ENCODE data around the gene TMEM238.

The TMEM238 gene

GRCh38 chr19:55377356-55378131, 6.5 kb downstream of the TMEM238 start:
- no peak for DNase-seq (ENCODE audit: low read depth)

- no peak for DNase-seq (ENCODE audit: low read depth)
Measured at GRCh38 chr19:55376241-55376933, 7.7 kb downstream of the TMEM238 start, which contains the start of gene TMEM190. TMEM190 (plus strand) TSS chr19:55376826; CDS start chr19:55376854, 28 bp downstream.

- DNase-seq (ENCODE audit: low read depth), result peak; percentile 57
Measured at GRCh38 chr19:55373993-55374757, 9.9 kb downstream of the TMEM238 start.

GRCh38 chr19:55373306-55373992, 10.6 kb downstream of the TMEM238 start:
- no peak for DNase-seq (ENCODE audit: low read depth)

GRCh38 chr19:55372316-55373081, 11.6 kb downstream of the TMEM238 start:
- DNase-seq (ENCODE audit: low read depth), result no peak

- no peak for DNase-seq (ENCODE audit: low read depth)
Measured at GRCh38 chr19:55370305-55370988, 13.6 kb downstream of the TMEM238 start, which contains the start of gene IL11. IL11 (minus strand) TSS chr19:55370463; CDS start chr19:55370310, 153 bp downstream.

GRCh38 chr19:55369653-55370304, 14.3 kb downstream of the TMEM238 start:
- DNase-seq (ENCODE audit: low read depth), result no peak

GRCh38 chr19:55368701-55369563, 15.2 kb downstream of the TMEM238 start:
- DNase-seq (ENCODE audit: low read depth), result no peak

- DNase-seq (ENCODE audit: low read depth), result no peak
Measured at GRCh38 chr19:55368106-55368505, 16.0 kb downstream of the TMEM238 start.

- no peak for DNase-seq (ENCODE audit: low read depth)
Measured at GRCh38 chr19:55366790-55367189, 17.3 kb downstream of the TMEM238 start.

- no peak for DNase-seq (ENCODE audit: low read depth)
Measured at GRCh38 chr19:55365964-55366363, 18.1 kb downstream of the TMEM238 start.

- no peak for DNase-seq (ENCODE audit: low read depth)
Measured at GRCh38 chr19:55365245-55365644, 18.8 kb downstream of the TMEM238 start.

GRCh38 chr19:55362990-55363716, 20.9 kb downstream of the TMEM238 start, which contains the start of gene GARIN5B:
GARIN5B (minus strand) TSS chr19:55363260; CDS start chr19:55363066, 194 bp downstream.
- DNase-seq (ENCODE audit: low read depth), result no peak

- DNase-seq (ENCODE audit: low read depth), result no peak
Measured at GRCh38 chr19:55362174-55362989, 21.7 kb downstream of the TMEM238 start.

- no peak for DNase-seq (ENCODE audit: low read depth)
Measured at GRCh38 chr19:55360902-55361301, 23.2 kb downstream of the TMEM238 start.

- no peak for DNase-seq (ENCODE audit: low read depth)
Measured at GRCh38 chr19:55358943-55359908, 24.9 kb downstream of the TMEM238 start.

Data from HS-27A (cell line).